IPS DF 19.7 (cell line): ENCODE results near the gene IQCH.

Experiments
- DNase-seq: peaks from one replicate; pipeline ENCODE4 v3.0.0-alpha.2; 2013; ENCODE audit warnings: low read depth, low spot score

The IQCH gene

GRCh38 chr15:67300266-67301025 lies 45.9 kb downstream of the IQCH start:
- DNase-seq: no peak

GRCh38 chr15:67303490-67304363 lies 49.1 kb downstream of the IQCH start:
- no peak for DNase-seq

GRCh38 chr15:67304778-67305177 lies 50.2 kb downstream of the IQCH start:
- DNase-seq: no peak

- no peak for DNase-seq
These were observed 50.9 kb downstream of the IQCH start for GRCh38 chr15:67305506-67305905.

GRCh38 chr15:67307156-67307555 lies 52.6 kb downstream of the IQCH start:
- DNase-seq: no peak

- no peak for DNase-seq
These were observed 53.5 kb downstream of the IQCH start for GRCh38 chr15:67307889-67308597.

- no peak for DNase-seq
These were observed 57.1 kb downstream of the IQCH start for GRCh38 chr15:67311731-67312130.

GRCh38 chr15:67319961-67320360 lies 65.4 kb downstream of the IQCH start:
- no peak for DNase-seq

GRCh38 chr15:67321352-67321751 lies 66.8 kb downstream of the IQCH start:
- DNase-seq: no peak

GRCh38 chr15:67322481-67322880 lies 67.9 kb downstream of the IQCH start:
- DNase-seq: no peak

- no peak for DNase-seq
These were observed 72.7 kb downstream of the IQCH start for GRCh38 chr15:67327312-67327711.

- no peak for DNase-seq
These were observed 73.2 kb downstream of the IQCH start for GRCh38 chr15:67327737-67328136.

- no peak for DNase-seq
These were observed 75.6 kb downstream of the IQCH start for GRCh38 chr15:67329984-67330733.

- no peak for DNase-seq
These were observed 77.1 kb downstream of the IQCH start for GRCh38 chr15:67331676-67332075.

- no peak for DNase-seq
These were observed 80.4 kb downstream of the IQCH start for GRCh38 chr15:67335026-67335425.

- no peak for DNase-seq
These were observed 81.1 kb downstream of the IQCH start for GRCh38 chr15:67335534-67336222.

- DNase-seq: no peak
These were observed 86.0 kb downstream of the IQCH start for GRCh38 chr15:67340630-67341029.

GRCh38 chr15:67341539-67341938 lies 87.0 kb downstream of the IQCH start:
- DNase-seq: no peak

GRCh38 chr15:67343206-67343605 lies 88.6 kb downstream of the IQCH start:
- no peak for DNase-seq

GRCh38 chr15:67349634-67350033 lies 95.0 kb downstream of the IQCH start:
- DNase-seq: no peak

GRCh38 chr15:67350042-67350441 lies 95.5 kb downstream of the IQCH start:
- no peak for DNase-seq
